K562 (cell line): ENCODE data around the gene KTN1. TPM values are rescaled to one million over a fixed set of nuclear protein-coding genes. Genes with fewer than 3 reads are reported as not detected.

Experiments
- ATAC-seq: fragments of 200-7000 bp; cut with Tn5 transposase; 3 replicates; pipeline ENCODE4 v1.9.1; 2020; ENCODE audit warnings: moderate library complexity
- BruUV-seq: library from RNA; stranded (reverse); fragments of 400-500 nt; replicated peaks from 2 replicates; lab custom pipeline; 2021; lab: Mats Ljungman, UMichigan
- CTCF ChIA-PET: fragments of 300-600 bp; formaldehyde crosslinking; extraction: SDS; loops from one replicate; lab custom pipeline; 2021; ENCODE audit warnings: low intra/inter-chr PET ratio; lab: Yijun Ruan, JAX
- POLR2A ChIA-PET: fragments of 300-600, 350-650 bp; sonication (Branson Sonifier 250); formaldehyde crosslinking; extraction: SDS; loops from one replicate; lab custom pipeline; 2021; ENCODE audit warnings: antibody characterized with exemption, inconsistent platforms; lab: Yijun Ruan, JAX
- DNase-seq, 4 experiments: peaks; one replicate each; pipeline versions ENCODE4 v3.0.0 to v3.0.0-alpha.2; 2011 to 2018; ENCODE audit warnings: low spot score in 3 of 4, mixed read lengths in 3 of 4; ENCODE audit errors: extremely low read depth in 1 of 4
- FAIRE-seq: peaks from 2 replicates; lab custom pipeline; 2011; peaks lifted over from hg19 to GRCh38; lab: Jason Lieb, UNC
- H2AFZ ChIP-seq: 2 replicates; pipeline ENCODE4 v1.6.0; 2011; ENCODE audit warnings: low read depth, low read length, control low read depth, inconsistent platforms
- H3K27ac ChIP-seq: fragments of 200-600 bp; 3 replicates; pipeline ENCODE4 v1.8.0; 2011; ENCODE audit warnings: low read depth, mild to moderate bottlenecking, control low read depth, inconsistent platforms, low read length, moderate library complexity, mixed read lengths; ENCODE audit errors: extremely low read depth
- H3K27me3 ChIP-seq, 2 experiments: fragments of 300-600 bp in 1 of 2; 2 replicates in 1 of 2; 3 replicates in 1 of 2; pipeline versions ENCODE4 v1.6.0 to v1.8.0; 2011; ENCODE audit warnings: inconsistent platforms in 2 of 2, low read length in 2 of 2, mild to moderate bottlenecking in 1 of 2, mixed read lengths in 1 of 2, moderate library complexity in 1 of 2; ENCODE audit not compliant: control insufficient read depth in 2 of 2, insufficient read depth in 2 of 2
- H3K36me3 ChIP-seq: fragments of 300-600 bp; 3 replicates; pipeline ENCODE4 v1.8.0; 2011; ENCODE audit warnings: mild to moderate bottlenecking, low read length, inconsistent platforms; ENCODE audit not compliant: control insufficient read depth, insufficient read depth
- H3K4me1 ChIP-seq, 2 experiments: fragments of 200-600 bp in 1 of 2; replicated peaks in 1 of 2; 2 replicates in 1 of 2; 3 replicates in 1 of 2; pipeline versions ENCODE4 v1.5.1 to v1.8.0; 2011; ENCODE audit warnings: inconsistent platforms in 2 of 2, low read length in 2 of 2, mild to moderate bottlenecking in 1 of 2, mixed read lengths in 1 of 2, moderate library complexity in 1 of 2; ENCODE audit not compliant: control insufficient read depth in 2 of 2, insufficient read depth in 2 of 2
- H3K4me2 ChIP-seq: 2 replicates; pipeline ENCODE4 v1.6.1; 2011; ENCODE audit warnings: low read length, control low read depth, inconsistent platforms, mixed read lengths; ENCODE audit not compliant: insufficient read depth
- H3K4me3 ChIP-seq: fragments of 200-600 bp; sonication (generic), shearing (Covaris generic); 2 replicates; pipeline ENCODE4 v1.5.1; 2016; ENCODE audit warnings: control low read depth, inconsistent platforms
- H3K79me2 ChIP-seq: fragments of 200-600 bp; 3 replicates; pipeline ENCODE4 v1.8.0; 2011; ENCODE audit warnings: low read length, inconsistent platforms; ENCODE audit not compliant: control insufficient read depth, insufficient read depth
- H3K9ac ChIP-seq, 2 experiments: 2 replicates each; pipeline versions ENCODE4 v1.6.0 to v1.6.1; 2011; ENCODE audit warnings: low read depth in 2 of 2, low read length in 2 of 2, control low read depth in 1 of 2, inconsistent platforms in 1 of 2, mild to moderate bottlenecking in 1 of 2, mixed read lengths in 1 of 2; ENCODE audit not compliant: insufficient read depth in 1 of 2
- H3K9me1 ChIP-seq: one replicate; pipeline ENCODE4 v1.6.0; 2011; ENCODE audit warnings: inconsistent platforms, mild to moderate bottlenecking, low read length, moderate library complexity; ENCODE audit not compliant: control insufficient read depth, insufficient read depth
- H3K9me3 ChIP-seq: replicated peaks from 2 replicates; pipeline ENCODE4 v1.5.1; 2011; ENCODE audit warnings: low read depth, low read length, inconsistent platforms; ENCODE audit not compliant: control insufficient read depth, insufficient read depth
- H4K20me1 ChIP-seq: replicated peaks from 2 replicates; pipeline ENCODE4 v1.6.1; 2011; ENCODE audit warnings: low read length, inconsistent platforms, mixed read lengths; ENCODE audit not compliant: control insufficient read depth, insufficient read depth
- C11orf30 ChIP-seq: fragments of 450-650 bp; IDR thresholded peaks from 2 replicates; pipeline ENCODE4 v1.6.1; 2016; ENCODE audit warnings: low read depth, mild to moderate bottlenecking
- MCM5 ChIP-seq: fragments of 450-650 bp; IDR thresholded peaks from 2 replicates; pipeline ENCODE4 v1.6.1; 2016; ENCODE audit warnings: low read depth
- RAD21 ChIP-seq, 2 experiments: fragments of 250-450 bp in 1 of 2; fragments of 450-650 bp in 1 of 2; sonication (Bioruptor Pico) in 1 of 2; formaldehyde crosslinking in 1 of 2; IDR thresholded peaks in 1 of 2; conservative IDR thresholded peaks in 1 of 2; 2 replicates each; pipeline versions ENCODE4 v1.4.0 to v1.8.0; 2020 to 2022; ENCODE audit warnings: mild to moderate bottlenecking in 2 of 2, moderate library complexity in 1 of 2
- WGBS: fragments of 100-300 bp; shearing (Covaris generic); methylation state at CpG from one replicate; pipeline ENCODE4 v1.1.6; 2016; ENCODE audit warnings: low coverage, mixed read lengths; ENCODE audit not compliant: insufficient coverage; ENCODE audit errors: missing lambda C conversion rate; 5-methylcytosine and 5-hydroxymethylcytosine counted together
- in situ Hi-C: fragments of 300-500 bp; cut with MboI; formaldehyde crosslinking; loops from 4 replicates; pipeline ENCODE4 v1.15.0; 2018; ENCODE audit warnings: inconsistent platforms, mixed read lengths
- intact Hi-C: fragments of 100-400 bp; cut with micrococcal nuclease; formaldehyde crosslinking; loops from 2 replicates; pipeline ENCODE4 v1.14.2; 2022
- polyA plus RNA-seq, 8 experiments: library from polyadenylated mRNA; depleted of rRNA in 4 of 8; stranded (reverse) in 5 of 8; unstranded in 3 of 8; fragments of >200 nt; fragmentation: Nextera tagmentation in 2 of 8; fragmentation: Illumina TruSeq in 1 of 8; extraction: Ambion mirVana in 2 of 8; extraction: Trizol in 1 of 8; gene quantifications; 2 replicates each; pipeline versions ENCODE4 v1.2.1 to v1.2.3, GENCODE V29; 2011 to 2014; ENCODE audit warnings: inconsistent platforms in 1 of 8, missing spikeins in 1 of 8
- total RNA-seq, 7 experiments: library from RNA; depleted of rRNA in 6 of 7; stranded (reverse); fragments of >200 nt in 6 of 7; fragmentation: Illumina TruSeq in 2 of 7; extraction: Trizol in 2 of 7; gene quantifications; 2 replicates each; pipeline versions ENCODE4 v1.2.1 to v1.2.3, GENCODE V29; 2011 to 2021; ENCODE audit warnings: low replicate concordance in 1 of 7
- TF ChIP-seq, protein P1 (sequence below): fragments of 450-650 bp; formaldehyde crosslinking; IDR thresholded peaks from 2 replicates; pipeline ENCODE4 v1.4.0; 2020; ENCODE audit warnings: mild to moderate bottlenecking, mixed read lengths

Gene KTN1
- total and polyA plus RNA-seq, 9 of the 15 experiments (the other 6 are each of a cell fraction or from before 2014, with no cell fraction given) = 34.8 to 120 (median 63.6) TPM

DNA sequence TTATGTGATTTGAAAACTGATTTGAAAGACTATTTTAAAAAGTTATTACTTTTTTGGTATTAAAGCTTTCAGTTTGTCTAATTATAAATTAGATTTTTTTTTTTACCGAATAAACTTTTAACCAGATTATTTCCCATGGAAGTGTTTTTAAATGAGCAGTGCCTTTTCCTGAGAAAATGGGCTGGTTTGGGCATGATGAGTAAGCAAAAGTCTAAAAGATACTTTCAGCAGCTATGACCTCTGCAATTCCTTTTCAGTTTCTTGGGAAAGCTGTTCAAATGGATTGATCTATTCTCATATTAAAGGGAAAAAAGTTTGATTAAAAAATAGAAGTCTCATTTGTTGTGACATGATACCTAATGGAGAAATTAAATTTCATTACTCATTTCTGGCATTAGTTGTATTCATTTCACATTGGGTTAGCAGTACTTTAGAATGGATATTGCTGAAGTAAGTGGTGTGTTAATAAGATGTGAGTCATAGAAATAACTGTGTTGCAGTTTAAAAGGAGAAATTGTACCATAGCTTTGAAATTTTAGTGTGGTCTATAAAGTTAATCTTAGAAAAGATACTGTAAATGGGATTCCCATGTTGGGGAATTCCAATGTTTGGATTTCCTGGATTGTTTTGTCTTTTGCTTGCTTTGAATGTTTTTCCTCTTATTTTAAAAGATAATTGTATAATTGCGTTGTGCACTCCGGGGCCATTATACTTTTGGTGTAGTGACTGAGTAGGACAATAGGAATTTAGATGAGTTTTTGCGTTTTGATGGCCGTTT is 21.0 kb downstream of the KTN1 start:
- BruUV-seq = no TSS peak
- H4K20me1 ChIP-seq = peaks cover 12% of the 10 kb centered on the region; the same call in 1 of the 2 replicates
- ChIA-PET CTCF (no interaction called here), POLR2A (interaction anchor here (0.7 kb wide), 1 partner anchor 895 kb away, joined by 3 read pairs; no protein-coding TSS in a partner anchor)
- no peak overlapping the region for H3K27ac ChIP-seq
- no peaks in the 10 kb centered on the region for H3K9me3 ChIP-seq
- intact Hi-C loops (no loop called here), in situ Hi-C loops (no loop called here)
- no peak overlapping the region for H3K4me2 ChIP-seq
- no peak overlapping the region for H3K9ac ChIP-seq
- no peaks in the 10 kb centered on the region for H3K27me3 ChIP-seq
- H3K9me1 ChIP-seq = no peaks in the 10 kb centered on the region
- DNase-seq (no peak), FAIRE-seq (no peak), ATAC-seq (no peak)
- H3K4me1 ChIP-seq = no peaks in the 10 kb centered on the region; a peak in 1 of 5 replicates
- no peak overlapping the region for H3K4me3 ChIP-seq
- no peaks in the 10 kb centered on the region for H3K36me3 ChIP-seq
- TF ChIP-seq MCM5 = no peak
- TF ChIP-seq C11orf30 = 0 out of 2 replicates have a peak, but pooled peaks have one; percentile 31
- no peak overlapping the region for H2AFZ ChIP-seq
- WGBS = 72% methylated on average over 5 of the region's 5 CpGs
- peaks cover 82% of the 10 kb centered on the region for H3K79me2 ChIP-seq

DNA sequence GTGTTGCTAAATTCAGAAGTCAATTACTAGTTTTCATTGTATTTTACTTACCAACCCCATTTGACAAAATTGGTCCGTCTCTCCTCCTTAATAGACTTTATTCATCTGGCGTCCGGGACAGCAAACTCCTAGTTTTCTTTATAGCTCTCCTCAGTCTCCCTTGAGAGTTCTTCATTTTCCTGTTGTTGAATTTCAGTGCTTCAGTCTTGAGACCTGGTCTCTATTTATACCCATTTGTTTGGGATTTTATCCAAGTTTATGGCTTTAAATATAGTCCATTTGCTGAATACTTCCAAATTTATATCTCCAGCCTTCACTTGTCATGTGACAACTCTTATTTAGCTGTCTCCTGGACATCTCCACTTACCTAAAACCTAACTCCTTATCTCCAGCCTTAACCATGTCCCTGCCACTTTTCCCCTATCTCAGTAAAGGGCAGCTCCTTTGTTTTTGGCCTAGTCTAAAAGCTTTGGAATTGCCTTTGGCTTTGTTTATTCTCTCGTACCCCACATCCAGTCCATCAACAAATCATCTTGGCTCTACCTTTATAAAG is 23.5 kb downstream of the KTN1 start:
- no peaks in the 10 kb centered on the region for H3K36me3 ChIP-seq
- H3K9me1 ChIP-seq = no peaks in the 10 kb centered on the region
- peaks cover 87% of the 10 kb centered on the region for H3K79me2 ChIP-seq
- H3K27ac ChIP-seq = no peak overlapping the region
- DNase-seq = no peak
- CTCF ChIA-PET = no interaction called here
- ATAC-seq = no peak
- WGBS = 83% methylated on average over 4 of the region's 4 CpGs
- TF ChIP-seq RAD21 (CRISPR knock-in tag; conservative IDR thresholded peaks at IDR 0.05 in 1 of 2, IDR thresholded peaks at IDR 0.05 in 1 of 2) = no peak
- TF ChIP-seq, protein P1, sequence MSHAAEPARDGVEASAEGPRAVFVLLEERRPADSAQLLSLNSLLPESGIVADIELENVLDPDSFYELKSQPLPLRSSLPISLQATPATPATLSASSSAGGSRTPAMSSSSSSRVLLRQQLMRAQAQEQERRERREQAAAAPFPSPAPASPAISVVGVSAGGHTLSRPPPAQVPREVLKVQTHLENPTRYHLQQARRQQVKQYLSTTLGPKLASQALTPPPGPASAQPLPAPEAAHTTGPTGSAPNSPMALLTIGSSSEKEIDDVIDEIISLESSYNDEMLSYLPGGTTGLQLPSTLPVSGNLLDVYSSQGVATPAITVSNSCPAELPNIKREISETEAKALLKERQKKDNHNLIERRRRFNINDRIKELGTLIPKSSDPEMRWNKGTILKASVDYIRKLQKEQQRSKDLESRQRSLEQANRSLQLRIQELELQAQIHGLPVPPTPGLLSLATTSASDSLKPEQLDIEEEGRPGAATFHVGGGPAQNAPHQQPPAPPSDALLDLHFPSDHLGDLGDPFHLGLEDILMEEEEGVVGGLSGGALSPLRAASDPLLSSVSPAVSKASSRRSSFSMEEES (CRISPR knock-in tag) = peak; percentile 31; the same call in 1 of the 2 replicates
- no peak overlapping the region for H3K9ac ChIP-seq
- BruUV-seq = no TSS peak
- POLR2A ChIA-PET = no interaction called here
- peaks cover 12% of the 10 kb centered on the region; the same call in 1 of the 2 replicates for H4K20me1 ChIP-seq
- H3K9me3 ChIP-seq = no peaks in the 10 kb centered on the region
- H3K27me3 ChIP-seq = no peaks in the 10 kb centered on the region
- no peak overlapping the region for H3K4me3 ChIP-seq
- no peaks in the 10 kb centered on the region; a peak in 1 of 5 replicates for H3K4me1 ChIP-seq
- in situ Hi-C loops = no loop called here
- FAIRE-seq = no peak
- no peak overlapping the region for H3K4me2 ChIP-seq
- intact Hi-C loops = no loop called here
- no peak overlapping the region for H2AFZ ChIP-seq
